HepG2 (cell line): ENCODE data around the gene NAT9. TPM values are rescaled to one million over a fixed set of nuclear protein-coding genes. Genes with fewer than 3 reads are reported as not detected.
A peak's percentile ranks its signal among the peaks of the same experiment; 100 is the strongest.

Source experiments
- ADNP ChIP-seq: sonication (generic); formaldehyde crosslinking; IDR thresholded peaks from 2 replicates; pipeline ENCODE4 v1.4.0; 2020; ENCODE audit warnings: missing genetic modification reagents
- CHCHD3 ChIP-seq: sonication (generic); formaldehyde crosslinking; IDR thresholded peaks from 2 replicates; pipeline ENCODE4 v1.8.0; 2022; ENCODE audit warnings: mild to moderate bottlenecking, missing genetic modification reagents, moderate library complexity
- HMGXB4 ChIP-seq, 2 experiments: sonication (generic) in 1 of 2; formaldehyde crosslinking in 1 of 2; IDR thresholded peaks; 2 replicates each; pipeline versions ENCODE4 v1.4.0 to v1.6.1; 2018 to 2020; ENCODE audit warnings: missing genetic modification reagents in 2 of 2, borderline replicate concordance in 1 of 2, low read depth in 1 of 2, mild to moderate bottlenecking in 1 of 2, missing biosample characterization in 1 of 2
- HNRNPK ChIP-seq: fragments of 200-400 bp; formaldehyde crosslinking; IDR thresholded peaks from 2 replicates; pipeline ENCODE4 v1.6.1; 2018; ENCODE audit warnings: low read length, low read depth, moderate library complexity, mild to moderate bottlenecking; ENCODE audit not compliant: poor library complexity, severe bottlenecking
- KLF16 ChIP-seq, 2 experiments: sonication (generic) in 1 of 2; formaldehyde crosslinking in 1 of 2; IDR thresholded peaks; 2 replicates each; pipeline versions ENCODE4 v1.6.1 to v1.8.0; 2016 to 2023; ENCODE audit warnings: missing genetic modification reagents in 2 of 2, missing compliant biosample characterization in 1 of 2
- PCBP2 ChIP-seq: fragments of 200-400 bp; formaldehyde crosslinking; optimal IDR thresholded peaks from 2 replicates; pipeline ENCODE3; 2018; ENCODE audit warnings: low read length, low read depth; ENCODE audit not compliant: poor library complexity, severe bottlenecking
- PRDM4 ChIP-seq: sonication (generic); formaldehyde crosslinking; IDR thresholded peaks from 2 replicates; pipeline ENCODE4 v1.9.0; 2021; ENCODE audit warnings: missing genetic modification reagents, borderline replicate concordance
- RARA ChIP-seq: IDR thresholded peaks from 2 replicates; pipeline ENCODE4 v1.6.1; 2016; ENCODE audit warnings: missing genetic modification reagents, missing compliant biosample characterization
- ZBTB26 ChIP-seq: IDR thresholded peaks from 2 replicates; pipeline ENCODE4 v1.6.1; 2016; ENCODE audit warnings: missing compliant biosample characterization, missing genetic modification reagents, borderline replicate concordance
- ZFP41 ChIP-seq: sonication (generic); formaldehyde crosslinking; IDR thresholded peaks from 2 replicates; pipeline ENCODE4 v1.4.0; 2020; ENCODE audit warnings: mild to moderate bottlenecking, missing genetic modification reagents, borderline replicate concordance
- ZFP62 ChIP-seq: sonication (generic); formaldehyde crosslinking; IDR thresholded peaks from 2 replicates; pipeline ENCODE4 v1.4.0; 2020; ENCODE audit warnings: missing genetic modification reagents
- ZNF12 ChIP-seq: sonication (generic); formaldehyde crosslinking; IDR thresholded peaks from 2 replicates; pipeline ENCODE4 v1.5.0; 2020; ENCODE audit warnings: missing genetic modification reagents
- ZNF549 ChIP-seq: sonication (generic); formaldehyde crosslinking; IDR thresholded peaks from 2 replicates; pipeline ENCODE4 v1.5.0; 2020; ENCODE audit warnings: missing genetic modification reagents
- ZNF557 ChIP-seq: sonication (generic); formaldehyde crosslinking; IDR thresholded peaks from 2 replicates; pipeline ENCODE4 v1.4.0; 2020; ENCODE audit warnings: missing genetic modification reagents
- ZNF569 ChIP-seq: sonication (generic); formaldehyde crosslinking; IDR thresholded peaks from 2 replicates; pipeline ENCODE4 v1.5.0; 2020; ENCODE audit warnings: mild to moderate bottlenecking, missing genetic modification reagents, moderate library complexity, borderline replicate concordance
- ZNF652 ChIP-seq: IDR thresholded peaks from 2 replicates; pipeline ENCODE4 v1.6.1; 2016; ENCODE audit warnings: low read depth, borderline replicate concordance
- ZNF746 ChIP-seq: sonication (generic); formaldehyde crosslinking; IDR thresholded peaks from 2 replicates; pipeline ENCODE4 v1.8.0; 2022; ENCODE audit warnings: mild to moderate bottlenecking, missing genetic modification reagents
- ZNF761 ChIP-seq: sonication (generic); formaldehyde crosslinking; conservative IDR thresholded peaks from 2 replicates; pipeline ENCODE4 v1.4.0; 2020; ENCODE audit warnings: mild to moderate bottlenecking, missing genetic modification reagents
- polyA plus RNA-seq, 8 experiments: library from polyadenylated mRNA; depleted of rRNA in 3 of 8; stranded (reverse) in 7 of 8; unstranded in 1 of 8; fragments of >200 nt; fragmentation: Illumina TruSeq in 4 of 8; extraction: Trizol in 4 of 8; gene quantifications; 2 replicates each; pipeline versions ENCODE4 v1.2.1 to v1.2.3, GENCODE V29; 2011 to 2016; ENCODE audit warnings: low read depth in 4 of 8, missing spikeins in 1 of 8, mixed read lengths in 1 of 8; ENCODE audit not compliant: insufficient read depth in 1 of 8
- total RNA-seq, 5 experiments: library from RNA; depleted of rRNA; stranded (reverse); fragments of >200 nt; fragmentation: Illumina TruSeq; extraction: Trizol; gene quantifications; 2 replicates each; pipeline ENCODE4 v1.2.3, GENCODE V29; 2016; ENCODE audit warnings: low read depth in 1 of 5
- TF ChIP-seq, protein P1 (sequence below): sonication (generic); formaldehyde crosslinking; IDR thresholded peaks from 2 replicates; pipeline ENCODE4 v1.5.0; 2020; ENCODE audit warnings: missing genetic modification reagents
- TF ChIP-seq, protein P2 (sequence below): sonication (generic); formaldehyde crosslinking; IDR thresholded peaks from 2 replicates; pipeline ENCODE4 v1.9.0; 2022; ENCODE audit warnings: low read depth, missing genetic modification reagents

NAT9 gene
- total and polyA plus RNA-seq, 2 of the 13 experiments (the other 11 are each of a cell fraction or from before 2014, with no cell fraction given) = 39.7 to 44.2 TPM

GRCh38 chr17:74776044-74776962 lies at the start of gene NAT9 (continued):
- TF ChIP-seq ZNF746 (CRISPR knock-in tag) (no peak), KLF16 (CRISPR knock-in tag; IDR thresholded peaks at IDR 0.05) (peak in 1 of 2 experiments; percentile 97; a peak in 2 of 4 replicates), PCBP2 (no peak), ADNP (no peak), ZBTB26 (CRISPR knock-in tag) (peak; percentile 81; the same call in 1 of the 2 replicates), ZNF761 (CRISPR knock-in tag) (0 out of 2 replicates have a peak, but pooled peaks have one; percentile 19), HNRNPK (peak; percentile 98), ZNF569 (CRISPR knock-in tag) (no peak), ZFP62 (CRISPR knock-in tag) (no peak), CHCHD3 (CRISPR knock-in tag) (no peak), PRDM4 (CRISPR knock-in tag) (no peak), HMGXB4 (CRISPR knock-in tag; IDR thresholded peaks at IDR 0.05; ENCODE audit: borderline replicate concordance in 1 of 2, low read depth in 1 of 2) (peak; percentile 72 to 73; a peak in 3 of 4 replicates), ZNF12 (CRISPR knock-in tag) (no peak), RARA (no peak), ZNF652 (no peak), ZFP41 (CRISPR knock-in tag) (no peak), ZNF549 (no peak), ZNF557 (CRISPR knock-in tag) (no peak)
- TF ChIP-seq, protein P1, sequence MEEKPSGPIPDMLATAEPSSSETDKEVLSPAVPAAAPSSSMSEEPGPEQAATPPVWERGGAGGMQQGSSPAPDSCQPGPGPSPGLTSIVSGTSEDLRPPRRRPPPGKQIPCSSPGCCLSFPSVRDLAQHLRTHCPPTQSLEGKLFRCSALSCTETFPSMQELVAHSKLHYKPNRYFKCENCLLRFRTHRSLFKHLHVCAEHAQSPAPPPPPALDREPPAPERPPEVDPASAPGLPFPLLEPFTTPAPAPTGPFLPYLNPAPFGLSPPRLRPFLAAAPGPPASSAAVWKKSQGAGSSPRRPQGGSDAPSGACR (CRISPR knock-in tag) = 0 out of 2 replicates have a peak, but pooled peaks have one; percentile 55
- TF ChIP-seq, protein P2, sequence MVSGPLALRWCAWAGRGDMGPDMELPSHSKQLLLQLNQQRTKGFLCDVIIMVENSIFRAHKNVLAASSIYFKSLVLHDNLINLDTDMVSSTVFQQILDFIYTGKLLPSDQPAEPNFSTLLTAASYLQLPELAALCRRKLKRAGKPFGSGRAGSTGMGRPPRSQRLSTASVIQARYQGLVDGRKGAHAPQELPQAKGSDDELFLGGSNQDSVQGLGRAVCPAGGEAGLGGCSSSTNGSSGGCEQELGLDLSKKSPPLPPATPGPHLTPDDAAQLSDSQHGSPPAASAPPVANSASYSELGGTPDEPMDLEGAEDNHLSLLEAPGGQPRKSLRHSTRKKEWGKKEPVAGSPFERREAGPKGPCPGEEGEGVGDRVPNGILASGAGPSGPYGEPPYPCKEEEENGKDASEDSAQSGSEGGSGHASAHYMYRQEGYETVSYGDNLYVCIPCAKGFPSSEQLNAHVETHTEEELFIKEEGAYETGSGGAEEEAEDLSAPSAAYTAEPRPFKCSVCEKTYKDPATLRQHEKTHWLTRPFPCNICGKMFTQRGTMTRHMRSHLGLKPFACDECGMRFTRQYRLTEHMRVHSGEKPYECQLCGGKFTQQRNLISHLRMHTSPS (CRISPR knock-in tag) = no peak; the same call in 1 of the 2 replicates
